GM12873 (cell line): ENCODE data around the gene CTXND1.

Experiments used
- TF ChIP-seq, protein P1 (sequence below): IDR thresholded peaks from 2 replicates; pipeline ENCODE4 v1.5.1; 2012; ENCODE audit warnings: low read depth, mild to moderate bottlenecking, moderate library complexity, low read length, control low read depth; ENCODE audit not compliant: insufficient read depth; ENCODE audit errors: missing control alignments

The CTXND1 gene

DNA sequence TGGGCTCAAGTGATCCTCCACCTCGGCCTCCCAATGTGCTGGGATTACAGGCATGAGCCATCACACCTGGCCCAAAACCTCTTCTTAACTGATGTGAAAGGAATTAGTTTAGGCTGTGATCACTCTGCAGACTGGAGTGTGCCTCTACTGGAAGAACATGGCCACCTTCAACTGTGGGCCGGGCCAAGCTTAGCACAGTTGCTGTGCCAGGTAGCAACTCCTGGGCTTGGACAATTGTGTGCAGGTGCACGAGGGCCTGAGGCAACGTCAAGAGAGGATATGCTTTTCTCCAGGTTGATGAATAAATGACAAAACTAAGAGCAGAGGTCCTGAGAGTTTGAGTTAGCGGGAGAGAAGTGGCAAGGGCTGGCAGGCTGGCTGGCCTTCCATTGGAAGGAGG, 92.7 kb downstream of the CTXND1 start:
- TF ChIP-seq, protein P1, sequence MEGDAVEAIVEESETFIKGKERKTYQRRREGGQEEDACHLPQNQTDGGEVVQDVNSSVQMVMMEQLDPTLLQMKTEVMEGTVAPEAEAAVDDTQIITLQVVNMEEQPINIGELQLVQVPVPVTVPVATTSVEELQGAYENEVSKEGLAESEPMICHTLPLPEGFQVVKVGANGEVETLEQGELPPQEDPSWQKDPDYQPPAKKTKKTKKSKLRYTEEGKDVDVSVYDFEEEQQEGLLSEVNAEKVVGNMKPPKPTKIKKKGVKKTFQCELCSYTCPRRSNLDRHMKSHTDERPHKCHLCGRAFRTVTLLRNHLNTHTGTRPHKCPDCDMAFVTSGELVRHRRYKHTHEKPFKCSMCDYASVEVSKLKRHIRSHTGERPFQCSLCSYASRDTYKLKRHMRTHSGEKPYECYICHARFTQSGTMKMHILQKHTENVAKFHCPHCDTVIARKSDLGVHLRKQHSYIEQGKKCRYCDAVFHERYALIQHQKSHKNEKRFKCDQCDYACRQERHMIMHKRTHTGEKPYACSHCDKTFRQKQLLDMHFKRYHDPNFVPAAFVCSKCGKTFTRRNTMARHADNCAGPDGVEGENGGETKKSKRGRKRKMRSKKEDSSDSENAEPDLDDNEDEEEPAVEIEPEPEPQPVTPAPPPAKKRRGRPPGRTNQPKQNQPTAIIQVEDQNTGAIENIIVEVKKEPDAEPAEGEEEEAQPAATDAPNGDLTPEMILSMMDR: no peak

DNA sequence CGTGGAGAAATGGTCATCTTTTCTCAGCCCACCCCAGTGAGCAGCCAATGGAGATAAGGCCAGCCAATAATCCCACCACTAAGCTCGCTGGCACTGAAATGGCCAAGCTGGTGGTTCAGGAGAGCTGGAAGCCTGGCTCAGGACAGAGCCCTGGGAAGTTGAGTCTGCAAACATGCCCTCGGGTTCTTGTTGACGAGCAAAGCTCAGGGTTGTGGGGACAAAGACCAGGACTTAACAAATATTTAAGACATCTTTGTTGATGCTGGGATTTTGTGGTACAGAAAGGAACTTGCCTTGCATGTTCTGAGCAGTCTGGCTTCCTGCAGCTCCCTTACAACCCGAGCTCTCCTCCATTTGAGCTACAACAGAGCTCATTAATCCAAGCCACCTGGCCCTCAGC, 94.8 kb downstream of the CTXND1 start:
- TF ChIP-seq, protein P1: no peak

GRCh38 chr15:80156176-80156720, 95.8 kb downstream of the CTXND1 start:
- TF ChIP-seq, protein P1: no peak

DNA sequence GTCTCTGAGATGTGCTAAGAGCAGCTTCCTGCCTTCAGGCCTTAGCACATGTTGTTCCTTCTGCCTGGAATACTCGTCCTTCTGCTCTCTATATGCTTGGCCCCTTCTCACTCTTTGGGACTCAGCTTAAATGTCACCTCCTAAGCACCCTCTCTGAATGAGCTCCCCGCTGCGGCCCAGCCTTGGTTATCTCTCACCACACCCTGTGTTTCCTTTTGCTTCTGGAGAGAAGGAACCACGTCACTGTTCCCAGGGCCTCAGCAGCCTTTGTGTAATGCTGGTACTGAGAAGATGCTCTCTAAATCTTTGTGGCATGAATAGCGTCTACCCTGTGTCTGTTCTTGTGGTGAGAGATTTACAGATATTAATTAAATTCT, 97.0 kb downstream of the CTXND1 start:
- TF ChIP-seq, protein P1: no peak

DNA sequence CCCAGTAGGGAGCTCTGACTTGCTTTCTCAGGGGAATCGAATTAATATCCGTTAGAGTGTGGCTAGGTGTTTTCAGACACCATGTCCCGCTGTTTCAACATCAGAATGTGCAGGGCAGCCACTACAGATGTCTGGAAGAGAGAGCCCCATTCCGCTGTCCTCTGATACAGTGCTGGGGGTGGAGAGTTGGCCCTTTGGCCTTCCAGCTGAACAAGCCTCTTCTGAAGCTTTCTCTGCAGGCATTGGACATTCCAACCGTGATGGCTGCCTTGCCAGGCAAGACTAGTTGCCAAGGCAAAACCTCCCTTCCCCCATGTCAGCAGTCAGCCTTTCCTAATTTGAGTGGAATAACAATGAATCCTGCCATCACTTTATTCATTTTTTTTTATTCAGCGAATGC, 97.7 kb downstream of the CTXND1 start:
- TF ChIP-seq, protein P1: no peak

- TF ChIP-seq, protein P1: no peak
These were observed 98.1 kb downstream of the CTXND1 start for GRCh38 chr15:80153900-80154299.

GRCh38 chr15:80152896-80153876, 98.8 kb downstream of the CTXND1 start, which contains the start of gene FAH:
TSS of gene FAH (plus strand) at chr15:80152999. CDS start at chr15:80153055, 56 bp downstream.
- TF ChIP-seq, protein P1: no peak
